ENCODE results near the gene UBE2K. TPM values are rescaled to one million over a fixed set of nuclear protein-coding genes. Genes with fewer than 3 reads are reported as not detected.

The UBE2K gene
- total and polyA plus RNA-seq, 2 experiments from 2014 or later = 40.4 to 112 TPM

GRCh38 chr4:39710098-39710896, 12.4 kb downstream of the UBE2K start:
- WGBS (ENCODE audit: low lambda C conversion rate, missing lambda C conversion rate) = 90% methylated on average over 3 of the region's 3 CpGs
- Histone ChIP-seq H3K4me2 (no peak overlapping the region), H3K79me2 (peaks cover 97% of the 10 kb centered on the region), H3K9me2 (replicated peaks; ENCODE audit: insufficient read depth) (no peaks in the 10 kb centered on the region), H3K27ac (no peak overlapping the region), H3K4me1 (ENCODE audit: insufficient read depth) (no peaks in the 10 kb centered on the region), H2AFZ (no peak overlapping the region), H3K36me3 (replicated peaks; ENCODE audit: insufficient read depth, low read depth) (no peaks in the 10 kb centered on the region), H3K4me3 (no peak overlapping the region), H4K20me1 (ENCODE audit: insufficient read depth, poor library complexity, severe bottlenecking) (peaks cover 64% of the 10 kb centered on the region), H3K9me3 (ENCODE audit: low read depth) (no peaks in the 10 kb centered on the region), H3K27me3 (no peaks in the 10 kb centered on the region)
- no peak for DNase-seq (ENCODE audit: low spot score)
- TF ChIP-seq EZH2 (IDR thresholded peaks at IDR 0.05; ENCODE audit: borderline replicate concordance) = no peak
- no peak for TF ChIP-seq CTCF (IDR thresholded peaks at IDR 0.05; ENCODE audit: poor library complexity)
- TF ChIP-seq EZH2phosphoT487 (IDR thresholded peaks at IDR 0.05; ENCODE audit: low read depth, severe bottlenecking, unreplicated experiment) = no peak

GRCh38 chr4:39712819-39713607, 15.1 kb downstream of the UBE2K start:
- WGBS (ENCODE audit: low lambda C conversion rate, missing lambda C conversion rate) = 95% methylated on average over 17 of the region's 17 CpGs
- H3K27ac ChIP-seq = no peak overlapping the region
- H3K4me1 ChIP-seq (ENCODE audit: insufficient read depth) = no peaks in the 10 kb centered on the region
- peaks cover 97% of the 10 kb centered on the region for H3K79me2 ChIP-seq
- H3K9me3 ChIP-seq (ENCODE audit: low read depth) = no peaks in the 10 kb centered on the region
- no peaks in the 10 kb centered on the region for H3K36me3 ChIP-seq (replicated peaks; ENCODE audit: insufficient read depth, low read depth)
- no peak overlapping the region for H3K4me3 ChIP-seq
- no peaks in the 10 kb centered on the region for H3K27me3 ChIP-seq
- DNase-seq (ENCODE audit: low spot score) = no peak
- H4K20me1 ChIP-seq (ENCODE audit: insufficient read depth, poor library complexity, severe bottlenecking) = peaks cover 66% of the 10 kb centered on the region
- no peaks in the 10 kb centered on the region for H3K9me2 ChIP-seq (replicated peaks; ENCODE audit: insufficient read depth)
- TF ChIP-seq CTCF (IDR thresholded peaks at IDR 0.05; ENCODE audit: poor library complexity) (no peak), EZH2phosphoT487 (IDR thresholded peaks at IDR 0.05; ENCODE audit: low read depth, severe bottlenecking, unreplicated experiment) (no peak), EZH2 (IDR thresholded peaks at IDR 0.05; ENCODE audit: borderline replicate concordance) (no peak)
- no peak overlapping the region for H3K4me2 ChIP-seq
- H2AFZ ChIP-seq = no peak overlapping the region

- no peak for TF ChIP-seq EZH2phosphoT487 (IDR thresholded peaks at IDR 0.05; ENCODE audit: low read depth, severe bottlenecking, unreplicated experiment)
- no peak for TF ChIP-seq EZH2 (IDR thresholded peaks at IDR 0.05; ENCODE audit: borderline replicate concordance)
- no peak for TF ChIP-seq CTCF (IDR thresholded peaks at IDR 0.05; ENCODE audit: poor library complexity)
- H4K20me1 ChIP-seq (ENCODE audit: insufficient read depth, poor library complexity, severe bottlenecking) = peaks cover 68% of the 10 kb centered on the region
- H3K4me1 ChIP-seq (ENCODE audit: insufficient read depth) = no peaks in the 10 kb centered on the region
- H2AFZ ChIP-seq = no peak overlapping the region
- H3K9me2 ChIP-seq (replicated peaks; ENCODE audit: insufficient read depth) = no peaks in the 10 kb centered on the region
- H3K36me3 ChIP-seq (replicated peaks; ENCODE audit: insufficient read depth, low read depth) = no peaks in the 10 kb centered on the region
- 91% methylated on average over 1 of the region's 1 CpG for WGBS (ENCODE audit: low lambda C conversion rate, missing lambda C conversion rate)
- peaks cover 97% of the 10 kb centered on the region for H3K79me2 ChIP-seq
- no peak overlapping the region for H3K4me3 ChIP-seq
- no peak for DNase-seq (ENCODE audit: low spot score)
- H3K9me3 ChIP-seq (ENCODE audit: low read depth) = no peaks in the 10 kb centered on the region
- H3K4me2 ChIP-seq = no peak overlapping the region
- H3K27me3 ChIP-seq = no peaks in the 10 kb centered on the region
- no peak overlapping the region for H3K27ac ChIP-seq
These were observed 15.8 kb downstream of the UBE2K start for GRCh38 chr4:39713691-39714090.

All from hepatocyte (in vitro differentiated cells).